K562 (cell line): ENCODE results near the gene HAND2. TPM values are rescaled to one million over a fixed set of nuclear protein-coding genes. Genes with fewer than 3 reads are reported as not detected.

Experiments used
- ATAC-seq: fragments of 200-7000 bp; cut with Tn5 transposase; 3 replicates; pipeline ENCODE4 v1.9.1; 2020; ENCODE audit warnings: moderate library complexity
- BruUV-seq: library from RNA; stranded (reverse); fragments of 400-500 nt; replicated peaks from 2 replicates; lab custom pipeline; 2021; lab: Mats Ljungman, UMichigan
- CTCF ChIA-PET: fragments of 300-600 bp; formaldehyde crosslinking; extraction: SDS; loops from one replicate; lab custom pipeline; 2021; ENCODE audit warnings: low intra/inter-chr PET ratio; lab: Yijun Ruan, JAX
- POLR2A ChIA-PET: fragments of 300-600, 350-650 bp; sonication (Branson Sonifier 250); formaldehyde crosslinking; extraction: SDS; loops from one replicate; lab custom pipeline; 2021; ENCODE audit warnings: antibody characterized with exemption, inconsistent platforms; lab: Yijun Ruan, JAX
- DNase-seq, 4 experiments: peaks; one replicate each; pipeline versions ENCODE4 v3.0.0 to v3.0.0-alpha.2; 2011 to 2018; ENCODE audit warnings: low spot score in 3 of 4, mixed read lengths in 3 of 4; ENCODE audit errors: extremely low read depth in 1 of 4
- FAIRE-seq: peaks from 2 replicates; lab custom pipeline; 2011; peaks lifted over from hg19 to GRCh38; lab: Jason Lieb, UNC
- H2AFZ ChIP-seq: 2 replicates; pipeline ENCODE4 v1.6.0; 2011; ENCODE audit warnings: low read depth, low read length, control low read depth, inconsistent platforms
- H3K27ac ChIP-seq: fragments of 200-600 bp; 3 replicates; pipeline ENCODE4 v1.8.0; 2011; ENCODE audit warnings: low read depth, mild to moderate bottlenecking, control low read depth, inconsistent platforms, low read length, moderate library complexity, mixed read lengths; ENCODE audit errors: extremely low read depth
- H3K27me3 ChIP-seq, 2 experiments: fragments of 300-600 bp in 1 of 2; 2 replicates in 1 of 2; 3 replicates in 1 of 2; pipeline versions ENCODE4 v1.6.0 to v1.8.0; 2011; ENCODE audit warnings: inconsistent platforms in 2 of 2, low read length in 2 of 2, mild to moderate bottlenecking in 1 of 2, mixed read lengths in 1 of 2, moderate library complexity in 1 of 2; ENCODE audit not compliant: control insufficient read depth in 2 of 2, insufficient read depth in 2 of 2
- H3K36me3 ChIP-seq: fragments of 300-600 bp; 3 replicates; pipeline ENCODE4 v1.8.0; 2011; ENCODE audit warnings: mild to moderate bottlenecking, low read length, inconsistent platforms; ENCODE audit not compliant: control insufficient read depth, insufficient read depth
- H3K4me1 ChIP-seq, 2 experiments: fragments of 200-600 bp in 1 of 2; replicated peaks in 1 of 2; 2 replicates in 1 of 2; 3 replicates in 1 of 2; pipeline versions ENCODE4 v1.5.1 to v1.8.0; 2011; ENCODE audit warnings: inconsistent platforms in 2 of 2, low read length in 2 of 2, mild to moderate bottlenecking in 1 of 2, mixed read lengths in 1 of 2, moderate library complexity in 1 of 2; ENCODE audit not compliant: control insufficient read depth in 2 of 2, insufficient read depth in 2 of 2
- H3K4me2 ChIP-seq: 2 replicates; pipeline ENCODE4 v1.6.1; 2011; ENCODE audit warnings: low read length, control low read depth, inconsistent platforms, mixed read lengths; ENCODE audit not compliant: insufficient read depth
- H3K4me3 ChIP-seq: fragments of 200-600 bp; sonication (generic), shearing (Covaris generic); 2 replicates; pipeline ENCODE4 v1.5.1; 2016; ENCODE audit warnings: control low read depth, inconsistent platforms
- H3K79me2 ChIP-seq: fragments of 200-600 bp; 3 replicates; pipeline ENCODE4 v1.8.0; 2011; ENCODE audit warnings: low read length, inconsistent platforms; ENCODE audit not compliant: control insufficient read depth, insufficient read depth
- H3K9ac ChIP-seq, 2 experiments: 2 replicates each; pipeline versions ENCODE4 v1.6.0 to v1.6.1; 2011; ENCODE audit warnings: low read depth in 2 of 2, low read length in 2 of 2, control low read depth in 1 of 2, inconsistent platforms in 1 of 2, mild to moderate bottlenecking in 1 of 2, mixed read lengths in 1 of 2; ENCODE audit not compliant: insufficient read depth in 1 of 2
- H3K9me1 ChIP-seq: one replicate; pipeline ENCODE4 v1.6.0; 2011; ENCODE audit warnings: inconsistent platforms, mild to moderate bottlenecking, low read length, moderate library complexity; ENCODE audit not compliant: control insufficient read depth, insufficient read depth
- H3K9me3 ChIP-seq: replicated peaks from 2 replicates; pipeline ENCODE4 v1.5.1; 2011; ENCODE audit warnings: low read depth, low read length, inconsistent platforms; ENCODE audit not compliant: control insufficient read depth, insufficient read depth
- H4K20me1 ChIP-seq: replicated peaks from 2 replicates; pipeline ENCODE4 v1.6.1; 2011; ENCODE audit warnings: low read length, inconsistent platforms, mixed read lengths; ENCODE audit not compliant: control insufficient read depth, insufficient read depth
- E2F8 ChIP-seq: fragments of 450-650 bp; IDR thresholded peaks from 2 replicates; pipeline ENCODE4 v1.7.1; 2018; ENCODE audit warnings: mild to moderate bottlenecking, low read depth; ENCODE audit not compliant: partially characterized antibody
- MIER1 ChIP-seq: fragments of 450-650 bp; IDR thresholded peaks from 2 replicates; pipeline ENCODE4 v1.6.1; 2016; ENCODE audit warnings: antibody characterized with exemption, mild to moderate bottlenecking, low read depth
- POLR2G ChIP-seq: fragments of 200-400 bp; formaldehyde crosslinking; IDR thresholded peaks from 2 replicates; pipeline ENCODE4 v1.6.1; 2017; ENCODE audit warnings: low read depth, mild to moderate bottlenecking, antibody characterized with exemption, low read length, moderate library complexity
- RBFOX2 ChIP-seq: fragments of 200-400 bp; formaldehyde crosslinking; IDR thresholded peaks from 2 replicates; pipeline ENCODE4 v1.6.1; 2017; ENCODE audit warnings: low read depth, mild to moderate bottlenecking, low read length, moderate library complexity
- VEZF1 ChIP-seq: fragments of 200-800 bp; sonication (Bioruptor generic); IDR thresholded peaks from 2 replicates; pipeline ENCODE4 v1.6.1; 2017; ENCODE audit warnings: missing genetic modification characterization, missing compliant biosample characterization
- WGBS: fragments of 100-300 bp; shearing (Covaris generic); methylation state at CpG from one replicate; pipeline ENCODE4 v1.1.6; 2016; ENCODE audit warnings: low coverage, mixed read lengths; ENCODE audit not compliant: insufficient coverage; ENCODE audit errors: missing lambda C conversion rate; 5-methylcytosine and 5-hydroxymethylcytosine counted together
- in situ Hi-C: fragments of 300-500 bp; cut with MboI; formaldehyde crosslinking; loops from 4 replicates; pipeline ENCODE4 v1.15.0; 2018; ENCODE audit warnings: inconsistent platforms, mixed read lengths
- intact Hi-C: fragments of 100-400 bp; cut with micrococcal nuclease; formaldehyde crosslinking; loops from 2 replicates; pipeline ENCODE4 v1.14.2; 2022
- polyA plus RNA-seq, 8 experiments: library from polyadenylated mRNA; depleted of rRNA in 4 of 8; stranded (reverse) in 5 of 8; unstranded in 3 of 8; fragments of >200 nt; fragmentation: Nextera tagmentation in 2 of 8; fragmentation: Illumina TruSeq in 1 of 8; extraction: Ambion mirVana in 2 of 8; extraction: Trizol in 1 of 8; gene quantifications; 2 replicates each; pipeline versions ENCODE4 v1.2.1 to v1.2.3, GENCODE V29; 2011 to 2014; ENCODE audit warnings: inconsistent platforms in 1 of 8, missing spikeins in 1 of 8
- total RNA-seq, 7 experiments: library from RNA; depleted of rRNA in 6 of 7; stranded (reverse); fragments of >200 nt in 6 of 7; fragmentation: Illumina TruSeq in 2 of 7; extraction: Trizol in 2 of 7; gene quantifications; 2 replicates each; pipeline versions ENCODE4 v1.2.1 to v1.2.3, GENCODE V29; 2011 to 2021; ENCODE audit warnings: low replicate concordance in 1 of 7

HAND2 gene
- total and polyA plus RNA-seq, 9 of the 15 experiments (the other 6 are each of a cell fraction or from before 2014, with no cell fraction given) = 1.7 to 12.8 (median 4.9) TPM

GRCh38 chr4:173526027-173526482 lies 4.0 kb downstream of the HAND2 start (continued):
- no peak for TF ChIP-seq E2F8

GRCh38 chr4:173525118-173526011 lies 4.7 kb downstream of the HAND2 start:
- peaks cover 35% of the 10 kb centered on the region for H3K79me2 ChIP-seq
- FAIRE-seq = no peak
- peak overlapping the region; percentile 66 for H3K4me2 ChIP-seq
- POLR2A ChIA-PET = no interaction called here
- H3K9me3 ChIP-seq = peaks cover 3% of the 10 kb centered on the region
- H3K36me3 ChIP-seq = no peaks in the 10 kb centered on the region
- H3K9me1 ChIP-seq = no peaks in the 10 kb centered on the region
- DNase-seq = peak in 1 of 4 experiments; percentile 23
- CTCF ChIA-PET = no interaction called here
- TF ChIP-seq MIER1 (no peak), VEZF1 (CRISPR knock-in tag) (peak; percentile 19; the same call in 1 of the 2 replicates), RBFOX2 (peak; percentile 57), POLR2G (0 out of 2 replicates have a peak, but pooled peaks have one; percentile 25)
- H2AFZ ChIP-seq = peak overlapping the region; percentile 63; the same call in 1 of the 2 replicates
- H3K9ac ChIP-seq = peak overlapping the region; percentile 61 to 75
- 23% methylated on average over 40 of the region's 48 CpGs for WGBS
- no peaks in the 10 kb centered on the region for H3K27me3 ChIP-seq
- peak overlapping the region; percentile 51 for H3K4me3 ChIP-seq
- no peak for ATAC-seq
- peaks cover 0 to 46% of the 10 kb centered on the region in 2 experiments; a peak in 4 of 5 replicates for H3K4me1 ChIP-seq
- H4K20me1 ChIP-seq = no peaks in the 10 kb centered on the region
- peak overlapping the region; percentile 60; the same call in 2 of the 3 replicates for H3K27ac ChIP-seq
- in situ Hi-C loops (no loop called here), intact Hi-C loops (loop anchor here (5.0 kb wide), 1 partner anchor 62 kb away; no protein-coding TSS in a partner anchor)
- no TSS peak for BruUV-seq
